ENCODE data around the gene SH2D3C.

SH2D3C gene

DNA sequence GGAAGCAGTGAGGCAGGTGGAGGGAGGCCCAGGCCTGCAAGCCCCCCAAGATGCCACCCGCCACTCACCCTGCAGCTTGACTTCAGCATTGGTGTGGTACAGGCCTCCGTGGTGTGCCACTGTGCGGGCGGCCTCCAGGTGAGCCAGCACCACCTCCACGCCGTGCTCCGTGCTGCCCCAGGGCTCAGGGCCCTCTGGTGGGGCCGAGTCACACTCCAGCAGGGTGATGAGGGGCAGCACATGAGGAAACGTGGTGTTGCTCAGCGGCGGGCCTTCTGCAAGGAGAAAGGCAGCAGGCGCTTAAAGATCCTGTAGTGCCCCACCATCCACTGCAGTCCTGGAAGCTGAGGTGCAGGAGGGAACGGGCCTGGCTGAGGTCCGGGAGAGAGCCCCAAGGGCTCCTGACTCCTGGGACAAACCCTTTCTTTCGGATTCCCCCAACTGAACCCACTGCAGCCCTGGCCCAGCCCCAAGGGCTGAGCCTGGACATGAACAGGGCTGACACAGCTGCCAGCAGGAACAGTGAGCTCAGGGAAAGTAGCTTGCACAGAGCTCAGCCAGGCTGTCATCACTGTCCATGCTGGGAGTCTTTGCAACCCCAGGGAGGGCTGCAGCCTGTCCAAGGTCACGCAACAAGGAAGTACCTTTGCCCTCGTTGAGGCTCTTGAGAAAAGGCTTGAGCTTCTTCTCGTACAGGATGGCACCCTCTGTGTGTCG, 38.7 kb downstream of the SH2D3C start:
- ChIA-PET POLR2A (interaction anchor here (0.9 to 1.2 kb wide), 5 partner anchors 11 to 61 kb away, joined by 3 to 4 read pairs (median 3); no protein-coding TSS in a partner anchor), CTCF (interaction anchor here (0.6 to 2.4 kb wide), 13 partner anchors 24 to 184 kb away, joined by 3 to 8 read pairs (median 4); partner anchors contain the start of genes CDK9, PTRH1 and TTC16)
- Histone ChIP-seq H3K4me3 (ENCODE audit: low read depth, low read length) (no peak overlapping the region), H3K9me3 (ENCODE audit: control insufficient read depth, insufficient read depth, low read depth, low read length) (no peaks in the 10 kb centered on the region), H3K36me3 (ENCODE audit: control insufficient read depth in 2 of 2, insufficient read depth in 1 of 2, low read length in 2 of 2) (no peaks in the 10 kb centered on the region), H3K4me1 (ENCODE audit: control insufficient read depth, insufficient read depth, low read length) (no peaks in the 10 kb centered on the region), H3K27ac (ENCODE audit: extremely low read depth, low read depth, low read length) (no peak overlapping the region)
- TF ChIP-seq REPIN1 (tag by site-specific recombination; IDR thresholded peaks at IDR 0.05; ENCODE audit: low read depth) (no peak), ZNF239 (tag by site-specific recombination; IDR thresholded peaks at IDR 0.05) (no peak), ZNF404 (tag by site-specific recombination; IDR thresholded peaks at IDR 0.05) (no peak), ZNF585B (tag by site-specific recombination; IDR thresholded peaks at IDR 0.05) (no peak), ZSCAN30 (tag by site-specific recombination; IDR thresholded peaks at IDR 0.05) (no peak), SETDB1 (IDR thresholded peaks at IDR 0.05; ENCODE audit: insufficient read length, low read length) (no peak), ZNF830 (tag by site-specific recombination; IDR thresholded peaks at IDR 0.05; ENCODE audit: low read depth) (no peak), ZIC2 (tag by site-specific recombination; IDR thresholded peaks at IDR 0.05) (no peak)
- TF ChIP-seq, protein P1, sequence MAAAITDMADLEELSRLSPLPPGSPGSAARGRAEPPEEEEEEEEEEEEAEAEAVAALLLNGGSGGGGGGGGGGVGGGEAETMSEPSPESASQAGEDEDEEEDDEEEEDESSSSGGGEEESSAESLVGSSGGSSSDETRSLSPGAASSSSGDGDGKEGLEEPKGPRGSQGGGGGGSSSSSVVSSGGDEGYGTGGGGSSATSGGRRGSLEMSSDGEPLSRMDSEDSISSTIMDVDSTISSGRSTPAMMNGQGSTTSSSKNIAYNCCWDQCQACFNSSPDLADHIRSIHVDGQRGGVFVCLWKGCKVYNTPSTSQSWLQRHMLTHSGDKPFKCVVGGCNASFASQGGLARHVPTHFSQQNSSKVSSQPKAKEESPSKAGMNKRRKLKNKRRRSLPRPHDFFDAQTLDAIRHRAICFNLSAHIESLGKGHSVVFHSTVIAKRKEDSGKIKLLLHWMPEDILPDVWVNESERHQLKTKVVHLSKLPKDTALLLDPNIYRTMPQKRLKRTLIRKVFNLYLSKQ (tag by site-specific recombination; IDR thresholded peaks at IDR 0.05; ENCODE audit: borderline replicate concordance) = no peak

DNA sequence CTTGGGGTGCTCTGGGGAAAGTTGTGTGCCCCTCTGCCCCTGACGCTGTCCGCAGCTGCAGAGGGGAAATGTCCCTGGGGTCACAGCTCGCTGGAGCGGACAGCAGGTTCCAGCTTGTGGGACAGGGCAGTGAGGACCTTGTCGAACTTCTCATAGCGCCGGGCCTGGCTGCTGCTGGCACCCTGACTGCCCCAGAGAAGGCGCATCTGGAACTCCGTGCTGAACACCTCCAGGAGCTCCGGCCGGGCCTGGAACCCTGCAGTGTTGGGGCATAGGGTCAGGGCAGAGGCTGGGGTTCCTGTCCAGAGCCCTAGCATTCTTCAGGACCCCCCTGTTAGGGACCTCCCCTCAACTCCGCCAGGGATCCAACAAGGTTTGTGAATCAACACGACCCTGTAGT, 39.8 kb downstream of the SH2D3C start:
- POLR2A ChIA-PET = no interaction called here
- CTCF ChIA-PET = interaction anchor here (0.7 to 2.1 kb wide), 3 partner anchors 86 to 182 kb away, joined by 3 to 14 read pairs (median 3); no protein-coding TSS in a partner anchor

More for the DNA sequence above, 39.8 kb downstream of the SH2D3C start:
- Histone ChIP-seq H3K4me3 (ENCODE audit: low read depth, low read length) (no peak overlapping the region), H3K27ac (ENCODE audit: extremely low read depth, low read depth, low read length) (no peak overlapping the region), H3K36me3 (ENCODE audit: control insufficient read depth in 2 of 2, insufficient read depth in 1 of 2, low read length in 2 of 2) (no peaks in the 10 kb centered on the region), H3K4me1 (ENCODE audit: control insufficient read depth, insufficient read depth, low read length) (no peaks in the 10 kb centered on the region), H3K9me3 (ENCODE audit: control insufficient read depth, insufficient read depth, low read depth, low read length) (no peaks in the 10 kb centered on the region)
- TF ChIP-seq ZBTB20 (tag by site-specific recombination; IDR thresholded peaks at IDR 0.05) (no peak), ZNF791 (tag by site-specific recombination; IDR thresholded peaks at IDR 0.05) (no peak), ZNF302 (tag by site-specific recombination; IDR thresholded peaks at IDR 0.05; ENCODE audit: low read depth) (no peak), KLF10 (tag by site-specific recombination; IDR thresholded peaks at IDR 0.05) (no peak)
- TF ChIP-seq, protein P2, sequence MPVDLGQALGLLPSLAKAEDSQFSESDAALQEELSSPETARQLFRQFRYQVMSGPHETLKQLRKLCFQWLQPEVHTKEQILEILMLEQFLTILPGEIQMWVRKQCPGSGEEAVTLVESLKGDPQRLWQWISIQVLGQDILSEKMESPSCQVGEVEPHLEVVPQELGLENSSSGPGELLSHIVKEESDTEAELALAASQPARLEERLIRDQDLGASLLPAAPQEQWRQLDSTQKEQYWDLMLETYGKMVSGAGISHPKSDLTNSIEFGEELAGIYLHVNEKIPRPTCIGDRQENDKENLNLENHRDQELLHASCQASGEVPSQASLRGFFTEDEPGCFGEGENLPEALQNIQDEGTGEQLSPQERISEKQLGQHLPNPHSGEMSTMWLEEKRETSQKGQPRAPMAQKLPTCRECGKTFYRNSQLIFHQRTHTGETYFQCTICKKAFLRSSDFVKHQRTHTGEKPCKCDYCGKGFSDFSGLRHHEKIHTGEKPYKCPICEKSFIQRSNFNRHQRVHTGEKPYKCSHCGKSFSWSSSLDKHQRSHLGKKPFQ (tag by site-specific recombination; IDR thresholded peaks at IDR 0.05) = no peak
- TF ChIP-seq, protein P3, sequence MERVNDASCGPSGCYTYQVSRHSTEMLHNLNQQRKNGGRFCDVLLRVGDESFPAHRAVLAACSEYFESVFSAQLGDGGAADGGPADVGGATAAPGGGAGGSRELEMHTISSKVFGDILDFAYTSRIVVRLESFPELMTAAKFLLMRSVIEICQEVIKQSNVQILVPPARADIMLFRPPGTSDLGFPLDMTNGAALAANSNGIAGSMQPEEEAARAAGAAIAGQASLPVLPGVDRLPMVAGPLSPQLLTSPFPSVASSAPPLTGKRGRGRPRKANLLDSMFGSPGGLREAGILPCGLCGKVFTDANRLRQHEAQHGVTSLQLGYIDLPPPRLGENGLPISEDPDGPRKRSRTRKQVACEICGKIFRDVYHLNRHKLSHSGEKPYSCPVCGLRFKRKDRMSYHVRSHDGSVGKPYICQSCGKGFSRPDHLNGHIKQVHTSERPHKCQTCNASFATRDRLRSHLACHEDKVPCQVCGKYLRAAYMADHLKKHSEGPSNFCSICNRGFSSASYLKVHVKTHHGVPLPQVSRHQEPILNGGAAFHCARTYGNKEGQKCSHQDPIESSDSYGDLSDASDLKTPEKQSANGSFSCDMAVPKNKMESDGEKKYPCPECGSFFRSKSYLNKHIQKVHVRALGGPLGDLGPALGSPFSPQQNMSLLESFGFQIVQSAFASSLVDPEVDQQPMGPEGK (tag by site-specific recombination; IDR thresholded peaks at IDR 0.05) = no peak
- TF ChIP-seq, protein P4, sequence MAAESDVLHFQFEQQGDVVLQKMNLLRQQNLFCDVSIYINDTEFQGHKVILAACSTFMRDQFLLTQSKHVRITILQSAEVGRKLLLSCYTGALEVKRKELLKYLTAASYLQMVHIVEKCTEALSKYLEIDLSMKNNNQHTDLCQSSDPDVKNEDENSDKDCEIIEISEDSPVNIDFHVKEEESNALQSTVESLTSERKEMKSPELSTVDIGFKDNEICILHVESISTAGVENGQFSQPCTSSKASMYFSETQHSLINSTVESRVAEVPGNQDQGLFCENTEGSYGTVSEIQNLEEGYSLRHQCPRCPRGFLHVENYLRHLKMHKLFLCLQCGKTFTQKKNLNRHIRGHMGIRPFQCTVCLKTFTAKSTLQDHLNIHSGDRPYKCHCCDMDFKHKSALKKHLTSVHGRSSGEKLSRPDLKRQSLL (tag by site-specific recombination; IDR thresholded peaks at IDR 0.05) = no peak

All from HEK293 (cell line).